ENCODE results near the gene FOXF1.

GRCh38 chr16:86503830-86504229, 6.5 kb upstream of the FOXF1 start:
- TF ChIP-seq POLR2A (IDR thresholded peaks at IDR 0.05) (no peak), CTCF (IDR thresholded peaks at IDR 0.05) (no peak)

Data from heart left ventricle (tissue), 13 donors.